ENCODE measurements around the gene KCNJ4.

DNA sequence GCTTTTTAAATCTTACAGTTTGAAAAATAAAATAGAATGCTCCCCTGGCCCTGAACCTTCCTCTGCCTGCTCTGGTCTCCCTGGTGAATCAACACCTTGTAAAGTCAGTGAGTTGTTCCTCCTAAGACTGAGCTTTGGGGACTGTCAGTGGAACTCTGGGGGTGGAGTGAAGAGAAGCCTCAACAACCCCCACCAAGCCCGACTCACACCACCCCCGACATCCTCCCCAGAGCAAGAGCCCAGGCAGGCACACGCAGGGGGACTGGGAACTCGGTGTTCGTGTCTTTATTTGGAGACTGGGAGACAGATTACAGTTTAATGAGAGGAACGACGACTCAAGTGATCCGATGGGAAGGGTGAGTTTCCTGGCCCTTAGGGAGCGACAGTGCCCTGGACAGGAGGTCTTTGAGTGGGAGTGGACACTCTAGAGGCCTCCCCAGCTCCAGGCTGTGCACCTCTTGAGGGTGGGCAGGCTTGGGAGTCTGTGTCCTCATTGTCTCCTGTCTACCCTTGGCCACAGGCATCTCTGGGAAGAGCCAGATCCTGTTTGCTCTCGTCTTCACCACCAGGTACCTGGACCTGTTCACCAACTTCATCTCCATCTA lies 19.1 kb upstream of the KCNJ4 start:
- TF ChIP-seq, protein P1, sequence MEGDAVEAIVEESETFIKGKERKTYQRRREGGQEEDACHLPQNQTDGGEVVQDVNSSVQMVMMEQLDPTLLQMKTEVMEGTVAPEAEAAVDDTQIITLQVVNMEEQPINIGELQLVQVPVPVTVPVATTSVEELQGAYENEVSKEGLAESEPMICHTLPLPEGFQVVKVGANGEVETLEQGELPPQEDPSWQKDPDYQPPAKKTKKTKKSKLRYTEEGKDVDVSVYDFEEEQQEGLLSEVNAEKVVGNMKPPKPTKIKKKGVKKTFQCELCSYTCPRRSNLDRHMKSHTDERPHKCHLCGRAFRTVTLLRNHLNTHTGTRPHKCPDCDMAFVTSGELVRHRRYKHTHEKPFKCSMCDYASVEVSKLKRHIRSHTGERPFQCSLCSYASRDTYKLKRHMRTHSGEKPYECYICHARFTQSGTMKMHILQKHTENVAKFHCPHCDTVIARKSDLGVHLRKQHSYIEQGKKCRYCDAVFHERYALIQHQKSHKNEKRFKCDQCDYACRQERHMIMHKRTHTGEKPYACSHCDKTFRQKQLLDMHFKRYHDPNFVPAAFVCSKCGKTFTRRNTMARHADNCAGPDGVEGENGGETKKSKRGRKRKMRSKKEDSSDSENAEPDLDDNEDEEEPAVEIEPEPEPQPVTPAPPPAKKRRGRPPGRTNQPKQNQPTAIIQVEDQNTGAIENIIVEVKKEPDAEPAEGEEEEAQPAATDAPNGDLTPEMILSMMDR (IDR thresholded peaks at IDR 0.05): no peak
- TF ChIP-seq ZFX (IDR thresholded peaks at IDR 0.05; ENCODE audit: borderline replicate concordance): no peak
